Uterus (tissue), 2 donors: ENCODE results near the gene CPVL.

ENCODE experiments used
- POLR2A ChIP-seq, 2 donors: fragments of 450-650 bp; IDR thresholded peaks; one replicate each; pipeline ENCODE4 v1.6.1; 2016; ENCODE audit warnings: antibody characterized with exemption in 2 of 2, mild to moderate bottlenecking in 1 of 2, moderate library complexity in 1 of 2
- TF ChIP-seq, protein P1 (sequence below), 4 experiments: fragments of 200-600 bp in 2 of 4; fragments of 450-650 bp in 2 of 4; sonication (generic) in 2 of 4; IDR thresholded peaks; one replicate each; pipeline ENCODE4 v1.5.1; 2016 to 2019; ENCODE audit warnings: antibody characterized with exemption in 4 of 4, mild to moderate bottlenecking in 2 of 4, moderate library complexity in 1 of 4

DNA sequence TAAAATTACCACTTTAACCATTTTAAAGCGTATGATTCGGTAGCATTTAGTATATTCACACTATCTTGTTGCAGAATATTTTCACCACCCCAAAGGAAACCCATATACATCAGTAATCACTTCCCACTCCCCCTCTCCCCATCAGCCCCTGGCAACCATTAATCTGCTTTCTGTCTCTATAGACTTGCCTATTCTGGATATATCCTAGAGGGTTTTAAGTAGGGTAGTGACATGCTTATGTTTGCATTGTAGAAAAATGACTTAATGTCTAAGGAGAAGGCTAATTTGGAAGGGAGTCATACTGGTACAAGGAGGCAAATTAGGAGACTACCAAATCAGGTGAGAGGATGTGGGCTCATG is 145.6 kb downstream of the CPVL start:
- TF ChIP-seq, protein P1, sequence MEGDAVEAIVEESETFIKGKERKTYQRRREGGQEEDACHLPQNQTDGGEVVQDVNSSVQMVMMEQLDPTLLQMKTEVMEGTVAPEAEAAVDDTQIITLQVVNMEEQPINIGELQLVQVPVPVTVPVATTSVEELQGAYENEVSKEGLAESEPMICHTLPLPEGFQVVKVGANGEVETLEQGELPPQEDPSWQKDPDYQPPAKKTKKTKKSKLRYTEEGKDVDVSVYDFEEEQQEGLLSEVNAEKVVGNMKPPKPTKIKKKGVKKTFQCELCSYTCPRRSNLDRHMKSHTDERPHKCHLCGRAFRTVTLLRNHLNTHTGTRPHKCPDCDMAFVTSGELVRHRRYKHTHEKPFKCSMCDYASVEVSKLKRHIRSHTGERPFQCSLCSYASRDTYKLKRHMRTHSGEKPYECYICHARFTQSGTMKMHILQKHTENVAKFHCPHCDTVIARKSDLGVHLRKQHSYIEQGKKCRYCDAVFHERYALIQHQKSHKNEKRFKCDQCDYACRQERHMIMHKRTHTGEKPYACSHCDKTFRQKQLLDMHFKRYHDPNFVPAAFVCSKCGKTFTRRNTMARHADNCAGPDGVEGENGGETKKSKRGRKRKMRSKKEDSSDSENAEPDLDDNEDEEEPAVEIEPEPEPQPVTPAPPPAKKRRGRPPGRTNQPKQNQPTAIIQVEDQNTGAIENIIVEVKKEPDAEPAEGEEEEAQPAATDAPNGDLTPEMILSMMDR (IDR thresholded peaks at IDR 0.05), result no peak
- no peak for TF ChIP-seq POLR2A (IDR thresholded peaks at IDR 0.05)
